MCF 10A (cell line): ENCODE measurements around the gene LEUTX. TPM values are rescaled to one million over a fixed set of nuclear protein-coding genes. Genes with fewer than 3 reads are reported as not detected.

ENCODE experiments used
- BruUV-seq: library from RNA; stranded (reverse); fragments of 400-500 nt; replicated peaks from 2 replicates; lab custom pipeline; 2021; lab: Mats Ljungman, UMichigan
- CTCF ChIA-PET: fragments of 300-600 bp; sonication (Branson Sonifier 250); formaldehyde crosslinking; extraction: SDS; loops from one replicate; lab custom pipeline; 2021; ENCODE audit warnings: antibody characterized with exemption, inconsistent platforms; lab: Yijun Ruan, JAX
- POLR2A ChIA-PET: fragments of 300-600, 350-650 bp; sonication (Branson Sonifier 250); formaldehyde crosslinking; extraction: SDS; loops from one replicate; lab custom pipeline; 2020; ENCODE audit warnings: antibody characterized with exemption, inconsistent platforms; lab: Yijun Ruan, JAX
- DNase-seq: peaks from one replicate; pipeline ENCODE4 v3.0.0-alpha.2; 2018; ENCODE audit not compliant: unreplicated experiment
- H3K27ac Mint-ChIP-seq: one replicate; pipeline ENCODE4 v1.8.0; 2022; ENCODE audit warnings: mild to moderate bottlenecking, low read depth, mixed read lengths; ENCODE audit not compliant: unreplicated experiment
- H3K27me3 Mint-ChIP-seq: one replicate; pipeline ENCODE4 v1.8.0; 2022; ENCODE audit warnings: mixed read lengths; ENCODE audit not compliant: insufficient read depth, unreplicated experiment
- H3K36me3 Mint-ChIP-seq: one replicate; pipeline ENCODE4 v1.8.0; 2022; ENCODE audit warnings: mild to moderate bottlenecking, moderate library complexity, mixed read lengths; ENCODE audit not compliant: insufficient read depth, unreplicated experiment
- H3K4me1 Mint-ChIP-seq: one replicate; pipeline ENCODE4 v1.8.0; 2022; ENCODE audit warnings: mixed read lengths; ENCODE audit not compliant: insufficient read depth, unreplicated experiment
- H3K4me3 Mint-ChIP-seq: one replicate; pipeline ENCODE4 v1.8.0; 2022; ENCODE audit warnings: mild to moderate bottlenecking, moderate library complexity, mixed read lengths; ENCODE audit not compliant: unreplicated experiment
- H3K9me3 Mint-ChIP-seq: one replicate; pipeline ENCODE4 v1.8.0; 2022; ENCODE audit warnings: mixed read lengths; ENCODE audit not compliant: unreplicated experiment
- CTCF ChIP-seq: fragments of 200-600 bp; IDR thresholded peaks from one replicate; pipeline ENCODE4 v1.8.0; 2022; ENCODE audit warnings: antibody characterized with exemption, mild to moderate bottlenecking; ENCODE audit not compliant: unreplicated experiment
- intact Hi-C: fragments of 100-400 bp; cut with micrococcal nuclease; formaldehyde crosslinking; loops from 2 replicates; pipeline ENCODE4 v1.14.1; 2022
- total RNA-seq: library from RNA; stranded (reverse); gene quantifications from 2 replicates; pipeline ENCODE4 v1.2.3, GENCODE V29; 2022

The LEUTX gene
- total RNA-seq, 1 experiment from 2014 or later = not detected

DNA sequence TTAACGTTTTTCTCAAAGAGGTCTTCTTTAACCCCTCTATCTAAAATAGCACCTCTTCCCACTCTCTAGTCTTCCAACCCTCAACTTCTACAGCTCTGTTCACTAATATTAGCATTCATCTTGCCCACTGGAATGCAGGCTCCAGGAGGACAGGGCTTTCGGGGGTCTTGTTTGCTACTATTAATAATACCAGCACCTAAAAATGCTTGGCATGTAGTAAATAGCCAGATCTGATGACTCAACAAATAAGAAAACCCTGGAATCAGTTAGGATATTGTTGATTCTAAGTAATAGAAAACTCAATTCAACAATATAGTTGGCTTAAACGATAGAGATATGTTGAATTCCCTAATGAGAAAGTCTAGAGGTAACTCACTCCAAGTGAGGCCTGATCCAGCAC, 41.1 kb downstream of the LEUTX start:
- Mint-ChIP-seq H3K4me1 (no peaks in the 10 kb centered on the region), H3K4me3 (no peak overlapping the region), H3K9me3 (no peaks in the 10 kb centered on the region), H3K27me3 (no peaks in the 10 kb centered on the region), H3K36me3 (no peaks in the 10 kb centered on the region), H3K27ac (no peak overlapping the region)
- no TSS peak for BruUV-seq
- ChIA-PET CTCF (no interaction called here), POLR2A (no interaction called here)
- TF ChIP-seq CTCF = no peak
- DNase-seq = no peak
- intact Hi-C loops = no loop called here

DNA sequence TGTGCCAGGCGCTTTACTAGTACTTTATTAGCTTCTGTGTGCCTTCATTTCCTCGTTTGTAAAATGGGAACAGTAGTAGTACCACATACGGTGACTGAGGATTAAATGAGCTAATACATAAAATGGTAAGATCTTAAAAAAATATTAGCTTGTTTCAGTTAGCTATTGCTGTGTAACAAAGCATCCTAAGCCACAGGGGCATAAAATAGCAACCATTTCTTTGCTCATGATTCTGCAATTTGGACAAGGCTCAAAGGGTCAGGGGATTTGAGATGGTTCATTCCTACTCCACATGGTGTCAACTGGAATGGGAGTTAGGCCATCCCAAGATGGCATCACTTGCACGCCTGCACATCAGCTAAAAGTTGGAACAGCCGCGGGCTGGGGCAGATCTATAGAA, 42.0 kb downstream of the LEUTX start:
- Mint-ChIP-seq H3K9me3 (no peaks in the 10 kb centered on the region), H3K4me1 (no peaks in the 10 kb centered on the region), H3K27ac (no peak overlapping the region), H3K4me3 (no peak overlapping the region), H3K27me3 (no peaks in the 10 kb centered on the region), H3K36me3 (no peaks in the 10 kb centered on the region)
- POLR2A ChIA-PET = interaction anchor here (0.6 to 1.2 kb wide), 4 partner anchors 12 to 385 kb away, joined by 3 to 4 read pairs (median 4); partner anchors contain the start of gene RPS16
- BruUV-seq = no TSS peak
- CTCF ChIA-PET = no interaction called here
- TF ChIP-seq CTCF = no peak
- DNase-seq = no peak
- intact Hi-C loops = no loop called here

- no TSS peak for BruUV-seq
- H3K4me3 Mint-ChIP-seq = no peak overlapping the region
- POLR2A ChIA-PET = no interaction called here
Observed at GRCh38 chr19:39823686-39824085, 45.0 kb downstream of the LEUTX start.

More at GRCh38 chr19:39823686-39824085, 45.0 kb downstream of the LEUTX start:
- Mint-ChIP-seq H3K27ac (no peak overlapping the region), H3K9me3 (no peaks in the 10 kb centered on the region), H3K4me1 (no peaks in the 10 kb centered on the region), H3K36me3 (peaks cover 26% of the 10 kb centered on the region), H3K27me3 (no peaks in the 10 kb centered on the region)
- CTCF ChIA-PET = no interaction called here
- intact Hi-C loops = no loop called here
- no peak for DNase-seq
- TF ChIP-seq CTCF = no peak
